Measurements from ENCODE around the gene ZGLP1.

ZGLP1 gene

DNA sequence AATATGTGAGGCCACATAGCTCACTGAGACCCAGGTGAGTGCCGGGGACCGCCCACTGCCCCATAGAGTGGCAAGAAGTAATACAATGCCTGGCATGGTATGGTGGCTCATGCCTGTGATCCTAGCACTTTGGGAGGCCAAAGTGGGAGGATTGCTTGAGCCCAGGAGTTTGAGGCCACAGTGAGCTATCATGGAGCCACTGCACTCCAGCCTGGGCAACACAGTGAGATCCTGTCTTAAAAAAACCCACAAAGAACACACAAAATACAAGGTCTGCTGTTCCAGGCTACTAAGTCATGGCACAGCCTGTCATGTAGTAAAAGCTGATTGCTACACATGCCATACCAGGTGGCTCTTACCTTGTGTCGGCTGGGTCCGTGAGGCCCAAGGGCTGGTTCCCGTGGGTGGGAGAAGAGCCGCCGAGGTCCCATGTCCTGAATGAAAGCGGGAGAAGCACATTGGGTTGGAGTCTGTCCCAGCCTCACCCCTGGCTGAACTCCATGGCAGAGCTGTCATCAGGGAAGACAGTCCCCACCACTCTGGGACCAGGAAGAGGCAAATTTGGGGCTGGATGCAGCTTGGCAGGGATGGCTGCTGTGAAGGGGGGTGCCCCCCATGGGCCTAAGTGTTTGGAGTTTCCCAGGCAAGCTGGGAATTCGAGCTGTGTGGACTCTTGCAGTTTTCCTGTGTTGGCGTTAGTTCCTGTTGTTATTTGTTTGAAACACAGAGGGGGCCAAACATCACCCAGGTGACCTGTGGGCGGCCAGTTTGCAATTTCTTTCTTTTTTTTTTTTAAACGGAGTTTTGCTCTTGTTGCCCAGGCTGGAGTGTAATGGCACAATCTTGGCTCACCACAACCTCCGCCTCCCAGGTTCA is 9.4 kb upstream of the ZGLP1 start:
- ChIA-PET CTCF (interaction anchor here (0.9 to 1.5 kb wide), 6 partner anchors 9 to 49 kb away, joined by 3 to 6 read pairs (median 5); no protein-coding TSS in a partner anchor), POLR2A (no interaction called here)

DNA sequence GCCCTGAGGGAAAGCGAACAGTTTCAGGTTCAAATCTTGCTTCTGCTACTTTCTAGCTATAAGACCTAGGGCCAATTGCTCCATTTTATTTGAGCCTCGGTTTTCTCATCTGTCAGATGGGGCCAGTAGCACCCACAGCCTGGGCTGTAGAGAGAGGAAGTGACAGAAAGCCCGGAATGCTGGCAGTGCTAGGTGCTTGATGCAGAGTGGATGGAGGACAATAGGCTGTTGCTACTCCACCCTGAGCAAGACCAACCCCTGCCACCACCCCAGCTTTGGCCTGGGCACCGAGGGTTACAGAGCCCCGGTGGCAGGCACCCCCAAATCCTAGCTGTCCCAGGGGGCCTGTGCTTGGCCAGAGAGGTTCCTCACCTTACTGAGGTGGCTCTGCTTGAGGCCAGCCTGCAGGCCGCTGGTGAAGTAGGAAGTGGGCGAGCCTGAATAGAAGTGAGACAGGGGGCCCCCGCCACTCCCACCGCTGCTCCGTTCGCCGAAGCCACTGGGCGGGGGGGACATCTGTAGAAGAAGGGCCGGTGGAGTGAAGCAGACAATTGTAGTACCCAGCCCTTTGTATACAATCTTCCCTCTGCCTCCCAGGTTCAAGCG is 8.3 kb upstream of the ZGLP1 start:
- 92% methylated on average over 3 of the region's 15 CpGs for WGBS (ENCODE audit: insufficient coverage)
- H3K9me3 ChIP-seq (ENCODE audit: control extremely low read depth in 1 of 5, control insufficient read depth in 4 of 5, insufficient read depth in 2 of 5, low read depth in 1 of 5, low read length in 4 of 5), result no peaks in the 10 kb centered on the region
- CTCF ChIA-PET, result interaction anchor here (0.9 to 1.4 kb wide), 2 partner anchors 11 to 48 kb away, joined by 5 read pairs; no protein-coding TSS in a partner anchor
- peaks cover 20 to 67% (median 45%) of the 10 kb centered on the region in 4 experiments for H3K36me3 ChIP-seq (ENCODE audit: control insufficient read depth in 4 of 4, insufficient read depth in 4 of 4, low read length in 3 of 4)
- no peak for DNase-seq
- peaks cover 0 to 14% (median 8%) of the 10 kb centered on the region in 4 experiments for H3K4me1 ChIP-seq (ENCODE audit: control extremely low read depth in 1 of 4, control insufficient read depth in 4 of 4, insufficient read depth in 4 of 4, low read length in 3 of 4)
- POLR2A ChIA-PET, result interaction anchor here (0.6 kb wide), 1 partner anchor 41 kb away, joined by 4 read pairs; no protein-coding TSS in a partner anchor
- no peak overlapping the region for H3K27ac ChIP-seq (ENCODE audit: insufficient read depth in 1 of 2, low read depth in 1 of 2, low read length in 2 of 2, poor library complexity in 1 of 2, severe bottlenecking in 2 of 2)
- no peaks in the 10 kb centered on the region for H3K27me3 ChIP-seq (replicated peaks in 2 of 5; ENCODE audit: control insufficient read depth in 4 of 5, insufficient read depth in 5 of 5, low read length in 4 of 5)
- no peak overlapping the region for H3K4me3 ChIP-seq (ENCODE audit: control insufficient read depth in 1 of 7, extremely low read depth in 1 of 7, insufficient read depth in 4 of 7, low read depth in 2 of 7, low read length in 6 of 7)

More for the DNA sequence above, 9.4 kb upstream of the ZGLP1 start:
- H3K4me1 ChIP-seq (ENCODE audit: control extremely low read depth in 1 of 4, control insufficient read depth in 4 of 4, insufficient read depth in 4 of 4, low read length in 3 of 4), result peaks cover 0 to 14% (median 8%) of the 10 kb centered on the region in 4 experiments
- H3K27me3 ChIP-seq (replicated peaks in 2 of 5; ENCODE audit: control insufficient read depth in 4 of 5, insufficient read depth in 5 of 5, low read length in 4 of 5), result no peaks in the 10 kb centered on the region
- no peak overlapping the region for H3K4me3 ChIP-seq (ENCODE audit: control insufficient read depth in 1 of 7, extremely low read depth in 1 of 7, insufficient read depth in 4 of 7, low read depth in 2 of 7, low read length in 6 of 7)
- H3K9me3 ChIP-seq (ENCODE audit: control extremely low read depth in 1 of 5, control insufficient read depth in 4 of 5, insufficient read depth in 2 of 5, low read depth in 1 of 5, low read length in 4 of 5), result no peaks in the 10 kb centered on the region
- H3K27ac ChIP-seq (ENCODE audit: insufficient read depth in 1 of 2, low read depth in 1 of 2, low read length in 2 of 2, poor library complexity in 1 of 2, severe bottlenecking in 2 of 2), result no peak overlapping the region
- peaks cover 24 to 76% (median 52%) of the 10 kb centered on the region in 4 experiments for H3K36me3 ChIP-seq (ENCODE audit: control insufficient read depth in 4 of 4, insufficient read depth in 4 of 4, low read length in 3 of 4)
- 95% methylated on average over 11 of the region's 13 CpGs for WGBS (ENCODE audit: insufficient coverage)
- DNase-seq, result no peak

GRCh38 chr19:10317045-10317856 is 7.6 kb upstream of the ZGLP1 start:
- DNase-seq, result no peak
- Histone ChIP-seq H3K4me1 (ENCODE audit: control extremely low read depth in 1 of 4, control insufficient read depth in 4 of 4, insufficient read depth in 4 of 4, low read length in 3 of 4) (peaks cover 0 to 14% (median 8%) of the 10 kb centered on the region in 4 experiments), H3K9me3 (ENCODE audit: control extremely low read depth in 1 of 5, control insufficient read depth in 4 of 5, insufficient read depth in 2 of 5, low read depth in 1 of 5, low read length in 4 of 5) (no peaks in the 10 kb centered on the region), H3K4me3 (ENCODE audit: control insufficient read depth in 1 of 7, extremely low read depth in 1 of 7, insufficient read depth in 4 of 7, low read depth in 2 of 7, low read length in 6 of 7) (no peak overlapping the region), H3K36me3 (ENCODE audit: control insufficient read depth in 4 of 4, insufficient read depth in 4 of 4, low read length in 3 of 4) (peaks cover 16 to 60% (median 39%) of the 10 kb centered on the region in 4 experiments), H3K27me3 (replicated peaks in 2 of 5; ENCODE audit: control insufficient read depth in 4 of 5, insufficient read depth in 5 of 5, low read length in 4 of 5) (no peaks in the 10 kb centered on the region), H3K27ac (ENCODE audit: insufficient read depth in 1 of 2, low read depth in 1 of 2, low read length in 2 of 2, poor library complexity in 1 of 2, severe bottlenecking in 2 of 2) (no peak overlapping the region)
- ChIA-PET POLR2A (interaction anchor here (0.6 kb wide), 1 partner anchor 40 kb away, joined by 4 read pairs; no protein-coding TSS in a partner anchor), CTCF (interaction anchor here (0.6 to 1.4 kb wide), 3 partner anchors 8 to 12 kb away, joined by 3 to 5 read pairs (median 4); no protein-coding TSS in a partner anchor)
- 95% methylated on average over 24 of the region's 29 CpGs for WGBS (ENCODE audit: insufficient coverage)

DNA sequence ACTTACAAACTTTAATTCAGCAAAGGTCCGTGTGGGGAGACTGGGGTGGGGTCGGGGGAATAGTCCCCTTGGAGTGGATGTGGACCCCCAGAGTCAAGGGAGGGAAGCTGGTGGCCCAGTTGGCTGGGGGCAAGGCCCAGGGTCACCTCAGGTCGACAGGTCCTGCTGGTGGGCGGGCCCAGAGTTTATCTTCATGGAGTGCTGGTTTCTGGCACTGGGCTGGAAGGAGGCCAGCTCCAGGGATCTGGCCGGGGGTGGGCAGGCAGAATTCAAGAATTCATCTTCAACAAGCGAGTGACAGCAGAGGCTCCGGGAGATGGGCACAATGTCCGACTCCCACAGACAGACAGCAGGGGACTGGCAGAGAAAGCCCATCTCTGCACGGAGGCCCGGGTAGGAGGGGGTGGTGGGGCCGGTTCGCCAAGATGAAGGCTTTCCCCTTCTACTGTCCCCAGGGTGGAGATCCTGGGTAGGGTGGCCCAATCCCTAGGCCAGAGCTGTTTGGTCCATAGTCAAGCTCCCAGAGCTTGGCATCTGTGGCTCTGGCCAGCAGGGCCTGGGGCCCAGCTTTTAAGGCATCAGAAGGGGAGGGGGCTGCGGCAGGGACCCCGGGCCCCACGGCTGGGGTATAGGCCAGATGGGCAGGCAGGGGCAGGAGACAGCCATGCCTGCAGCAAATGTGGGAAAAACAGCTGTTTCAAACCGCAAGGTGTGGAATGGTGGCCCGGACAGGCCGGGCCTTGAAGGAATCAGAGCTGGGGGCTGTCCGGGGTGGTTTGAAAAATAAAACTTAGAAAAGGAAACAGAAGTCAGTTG is 6.8 kb upstream of the ZGLP1 start:
- no peak overlapping the region for H3K4me3 ChIP-seq (ENCODE audit: control insufficient read depth in 1 of 7, extremely low read depth in 1 of 7, insufficient read depth in 4 of 7, low read depth in 2 of 7, low read length in 6 of 7)
- peaks cover 0 to 14% (median 8%) of the 10 kb centered on the region in 4 experiments for H3K4me1 ChIP-seq (ENCODE audit: control extremely low read depth in 1 of 4, control insufficient read depth in 4 of 4, insufficient read depth in 4 of 4, low read length in 3 of 4)
- ChIA-PET POLR2A (no interaction called here), CTCF (interaction anchor here (0.6 to 1.0 kb wide), 2 partner anchors 8 to 11 kb away, joined by 3 to 4 read pairs; no protein-coding TSS in a partner anchor)
- peak overlapping the region in 1 of 2 experiments; percentile 66 for H3K27ac ChIP-seq (ENCODE audit: insufficient read depth in 1 of 2, low read depth in 1 of 2, low read length in 2 of 2, poor library complexity in 1 of 2, severe bottlenecking in 2 of 2)
- H3K36me3 ChIP-seq (ENCODE audit: control insufficient read depth in 4 of 4, insufficient read depth in 4 of 4, low read length in 3 of 4), result peaks cover 13 to 51% (median 31%) of the 10 kb centered on the region in 4 experiments
- DNase-seq, result no peak
- WGBS (ENCODE audit: insufficient coverage), result 88% methylated on average over 18 of the region's 19 CpGs
- H3K9me3 ChIP-seq (ENCODE audit: control extremely low read depth in 1 of 5, control insufficient read depth in 4 of 5, insufficient read depth in 2 of 5, low read depth in 1 of 5, low read length in 4 of 5), result no peaks in the 10 kb centered on the region
- H3K27me3 ChIP-seq (replicated peaks in 2 of 5; ENCODE audit: control insufficient read depth in 4 of 5, insufficient read depth in 5 of 5, low read length in 4 of 5), result no peaks in the 10 kb centered on the region

DNA sequence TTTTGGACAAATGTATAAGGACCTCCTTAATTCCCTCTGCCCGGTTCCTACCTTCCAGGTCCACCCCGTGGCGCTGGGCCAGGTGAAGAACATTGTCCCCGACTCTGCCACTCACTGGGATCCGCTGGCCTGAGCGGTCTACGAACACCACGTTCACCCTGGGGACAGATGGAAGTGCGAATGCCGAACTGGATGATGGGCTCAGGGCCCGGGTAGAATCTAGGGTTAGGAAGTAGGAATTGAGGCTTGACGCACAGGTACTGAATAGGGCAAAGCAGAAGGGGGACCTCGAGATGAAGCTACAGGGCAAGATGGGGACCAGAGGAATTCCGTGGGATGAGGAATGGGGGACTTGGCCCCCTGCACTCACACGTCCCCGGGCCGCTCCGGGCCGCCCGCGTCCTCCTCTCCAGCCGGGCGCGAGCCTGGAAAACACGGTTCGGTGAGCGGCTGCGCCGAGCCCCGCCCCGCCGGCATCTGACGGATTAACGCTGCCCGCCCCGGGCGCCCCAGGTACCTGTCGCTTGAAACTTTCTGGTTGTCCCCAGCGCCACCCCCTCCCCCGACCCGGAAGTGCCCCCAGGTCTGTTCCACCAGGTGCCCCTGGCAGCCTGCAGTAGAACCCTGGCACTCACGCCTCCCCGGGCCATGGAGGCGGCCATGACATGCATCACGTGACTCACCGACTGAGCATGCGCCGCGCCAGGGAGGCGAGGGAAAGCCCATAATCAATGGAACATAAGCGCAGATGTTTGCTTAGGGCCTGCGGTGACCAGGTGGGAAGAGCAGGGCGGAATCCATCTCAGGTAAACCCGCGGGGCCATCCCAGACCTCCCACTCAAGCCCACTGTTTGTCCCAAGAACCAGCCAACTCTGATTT is 6.0 kb upstream of the ZGLP1 start, which contains the start of gene FDX2:
TSS of gene FDX2 (minus strand) at position 681 of the 880 bp plus-strand sequence. CDS start at position 662, 19 bp downstream.
- Histone ChIP-seq H3K9me3 (ENCODE audit: control extremely low read depth in 1 of 5, control insufficient read depth in 4 of 5, insufficient read depth in 2 of 5, low read depth in 1 of 5, low read length in 4 of 5) (no peaks in the 10 kb centered on the region), H3K4me1 (ENCODE audit: control extremely low read depth in 1 of 4, control insufficient read depth in 4 of 4, insufficient read depth in 4 of 4, low read length in 3 of 4) (peaks cover 0 to 14% (median 8%) of the 10 kb centered on the region in 4 experiments), H3K36me3 (ENCODE audit: control insufficient read depth in 4 of 4, insufficient read depth in 4 of 4, low read length in 3 of 4) (peaks cover 9 to 43% (median 25%) of the 10 kb centered on the region in 4 experiments), H3K4me3 (ENCODE audit: control insufficient read depth in 1 of 7, extremely low read depth in 1 of 7, insufficient read depth in 4 of 7, low read depth in 2 of 7, low read length in 6 of 7) (peak within 1 kb of the TSS; percentile 47 to 94 (median 88)), H3K27me3 (replicated peaks in 2 of 5; ENCODE audit: control insufficient read depth in 4 of 5, insufficient read depth in 5 of 5, low read length in 4 of 5) (no peaks in the 10 kb centered on the region), H3K27ac (ENCODE audit: insufficient read depth in 1 of 2, low read depth in 1 of 2, low read length in 2 of 2, poor library complexity in 1 of 2, severe bottlenecking in 2 of 2) (peak within 1 kb of the TSS in 1 of 2 experiments; percentile 66)
- 1% methylated on average over 43 of the region's 55 CpGs for WGBS (ENCODE audit: insufficient coverage)
- peak; percentile 72 to 79 (median 75) for DNase-seq
- ChIA-PET CTCF (interaction anchor here (0.5 to 1.3 kb wide), 4 partner anchors 14 to 73 kb away, joined by 3 to 5 read pairs (median 3); partner anchors contain the start of gene ICAM1), POLR2A (interaction anchor here (0.8 kb wide), 1 partner anchor 65 kb away, joined by 3 read pairs; the partner anchor contains the start of gene TYK2)

All from common myeloid progenitor, CD34-positive (primary cell).